ENCODE results near the gene HHIPL1. TPM values are rescaled to one million over a fixed set of nuclear protein-coding genes. Genes with fewer than 3 reads are reported as not detected.

HHIPL1 gene
- total and polyA plus RNA-seq, 2 of the 8 experiments (the other 6 are each of a cell fraction or from before 2014, with no cell fraction given): 1.5 to 2.6 TPM

- TF ChIP-seq SAP30 (IDR thresholded peaks at IDR 0.05; ENCODE audit: insufficient read depth, insufficient replicate concordance, low read length): no peak
- TF ChIP-seq SIRT6 (IDR thresholded peaks at IDR 0.05; ENCODE audit: low read length): no peak
- TF ChIP-seq BCL11A (IDR thresholded peaks at IDR 0.05; ENCODE audit: low read depth in 2 of 2, low read length in 2 of 2): no peak
- no peak for TF ChIP-seq NRF1 (IDR thresholded peaks at IDR 0.05; ENCODE audit: low read depth, low read length)
- TF ChIP-seq POLR2A (IDR thresholded peaks at IDR 0.05; ENCODE audit: control extremely low read depth in 1 of 2, low read depth in 2 of 2, low read length in 2 of 2): no peak
- TF ChIP-seq CTBP2 (IDR thresholded peaks at IDR 0.05; ENCODE audit: borderline replicate concordance, insufficient read depth, insufficient read length, low read length): no peak
- no peak for TF ChIP-seq EGR1 (IDR thresholded peaks at IDR 0.05; ENCODE audit: borderline replicate concordance, low read depth, low read length)
Observed at GRCh38 chr14:99698642-99699041, 53.7 kb downstream of the HHIPL1 start (continued).

Measured in H1 (cell line).